HG02571 (cell line): ENCODE measurements around the gene CHMP1A.

Experiments used
- ATAC-seq: cut with Tn5 transposase; IDR thresholded peaks from one replicate; pipeline ENCODE4 v1.9.1; 2021; ENCODE audit warnings: mild to moderate bottlenecking, moderate library complexity; ENCODE audit not compliant: unreplicated experiment

Gene CHMP1A

GRCh38 chr16:89607937-89608740 is 49.4 kb downstream of the CHMP1A start:
- no peak for ATAC-seq

DNA sequence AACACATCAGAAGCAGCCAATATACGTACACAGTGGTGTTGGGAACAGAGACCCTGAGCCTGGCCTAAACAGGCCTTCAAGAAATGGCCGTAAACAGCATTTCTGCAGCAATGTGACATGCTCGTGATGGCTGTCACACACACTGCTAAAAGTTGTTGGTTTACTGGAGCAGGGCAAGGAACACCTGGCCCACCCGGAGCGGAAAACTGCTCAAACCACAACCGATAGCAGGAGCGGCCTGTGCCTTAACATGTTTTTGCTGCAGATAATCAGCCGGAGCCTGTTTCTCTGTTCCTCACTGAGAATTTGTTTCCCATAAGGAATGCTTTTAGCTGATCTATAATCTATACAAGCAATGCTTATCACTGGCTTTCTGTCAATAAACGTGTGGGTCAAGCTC is 50.1 kb downstream of the CHMP1A start:
- ATAC-seq = no peak

- no peak for ATAC-seq
These were observed 51.5 kb downstream of the CHMP1A start for GRCh38 chr16:89606006-89606405.

GRCh38 chr16:89605186-89605970 is 52.1 kb downstream of the CHMP1A start:
- ATAC-seq = no peak

DNA sequence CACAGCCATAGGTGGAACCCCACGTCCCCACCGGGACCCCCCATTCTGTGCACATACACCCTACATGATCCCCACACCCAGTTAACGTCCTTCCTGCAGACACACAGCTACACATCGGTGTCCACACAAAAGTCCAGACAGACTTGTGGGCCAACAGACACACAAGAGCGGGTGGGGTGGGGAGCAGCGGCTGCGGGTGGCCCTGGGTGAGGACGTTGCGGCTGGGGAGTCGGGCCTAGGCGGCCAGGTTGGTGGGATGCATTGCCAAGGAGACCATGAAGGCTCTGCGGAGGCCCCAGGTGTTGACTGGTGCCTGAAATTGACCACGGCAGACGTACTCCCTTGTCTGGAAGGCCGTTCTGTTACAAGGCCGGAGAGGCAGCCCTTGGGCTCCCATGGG is 52.7 kb downstream of the CHMP1A start:
- no peak for ATAC-seq

DNA sequence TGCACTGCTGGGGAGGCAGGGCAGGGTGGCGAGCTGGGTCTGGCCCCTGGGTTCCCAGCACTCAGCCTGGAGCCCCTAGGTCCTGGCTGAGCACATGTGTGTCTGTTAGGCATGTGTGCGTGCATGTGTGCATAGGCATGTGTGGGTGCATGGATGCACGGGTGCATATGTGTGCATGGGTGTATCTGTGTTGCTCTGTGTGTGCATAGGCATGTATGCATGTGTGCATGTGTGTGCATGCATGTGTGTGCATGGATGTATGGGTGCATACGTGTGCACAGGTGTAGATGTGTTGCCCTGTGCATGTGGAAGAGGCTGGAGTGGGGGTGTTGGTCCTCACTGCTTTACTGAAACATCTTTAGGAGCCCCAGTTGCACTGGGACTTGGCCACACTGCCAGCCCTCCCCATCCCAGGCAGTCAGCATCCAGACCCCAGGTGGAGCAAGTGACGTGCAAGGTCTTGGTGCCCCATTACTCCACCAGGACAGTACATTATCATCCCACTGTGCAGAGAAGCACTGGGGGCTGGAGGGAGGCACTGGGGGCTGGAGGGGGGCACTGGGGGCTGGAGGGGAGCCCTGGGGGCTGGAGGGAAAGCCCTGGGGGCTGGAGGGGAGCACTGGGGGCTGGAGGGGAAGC is 54.4 kb downstream of the CHMP1A start:
- ATAC-seq = no peak

GRCh38 chr16:89602273-89602951 is 55.1 kb downstream of the CHMP1A start:
- ATAC-seq = no peak

DNA sequence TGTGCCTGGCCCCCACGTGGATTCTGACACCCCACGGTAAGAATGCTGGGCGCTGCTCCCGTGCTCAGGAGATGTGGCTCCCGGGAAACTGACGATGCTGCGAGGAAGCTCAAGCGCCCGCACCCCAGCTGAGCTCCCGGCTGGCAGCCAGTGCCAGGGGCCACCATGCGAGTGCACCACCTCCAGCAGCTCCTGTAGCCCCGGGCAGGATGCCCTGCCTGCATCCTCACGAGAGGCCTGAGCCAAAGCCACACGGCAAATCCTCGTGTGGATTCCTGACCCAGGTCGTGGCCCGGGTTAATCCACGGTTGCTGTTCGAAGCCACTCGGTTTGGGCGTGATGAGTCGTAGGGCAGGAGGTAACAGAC is 55.6 kb downstream of the CHMP1A start:
- no peak for ATAC-seq

GRCh38 chr16:89600956-89601355 is 56.6 kb downstream of the CHMP1A start:
- no peak for ATAC-seq

DNA sequence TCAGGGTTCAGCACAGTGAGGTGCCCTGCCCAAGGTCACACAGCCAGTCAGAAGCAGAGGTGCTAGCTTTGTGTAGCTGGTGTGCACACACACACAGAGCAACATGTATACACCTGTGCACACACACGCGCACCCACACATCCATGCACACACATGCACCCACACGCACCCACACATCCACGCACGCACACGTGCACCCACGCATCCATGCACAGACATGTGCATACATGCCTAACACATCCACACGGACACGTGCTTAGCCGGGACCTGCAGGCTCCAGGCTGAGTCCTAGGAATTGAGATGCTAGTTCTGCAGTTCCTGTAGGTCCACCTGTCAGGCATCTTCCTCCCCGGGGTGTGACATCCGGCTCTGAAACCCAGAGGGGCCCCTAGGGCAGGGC is 57.1 kb downstream of the CHMP1A start:
- ATAC-seq = no peak

- no peak for ATAC-seq
These were observed 57.6 kb downstream of the CHMP1A start for GRCh38 chr16:89599902-89600301.

DNA sequence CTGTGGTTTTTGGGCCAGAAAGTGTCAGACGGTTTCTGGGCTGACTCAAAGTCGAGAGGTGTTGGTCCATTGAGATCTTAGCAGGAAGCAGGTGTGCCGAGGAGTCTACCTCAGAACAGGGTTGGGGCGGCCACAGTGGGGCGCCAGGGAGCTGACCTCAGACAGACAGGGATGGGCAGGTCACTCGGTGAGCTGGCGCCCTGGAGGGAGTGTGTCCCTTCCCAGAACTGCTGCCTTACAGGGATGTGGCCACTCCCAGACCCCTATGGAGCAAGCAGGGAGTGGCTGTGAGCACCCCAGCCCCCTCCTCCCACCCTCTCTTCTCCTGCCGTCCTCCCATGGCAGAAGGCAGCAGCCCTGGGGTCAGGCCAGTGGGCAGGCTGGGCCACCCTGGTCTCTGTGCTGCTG is 58.1 kb downstream of the CHMP1A start:
- no peak for ATAC-seq

- no peak for ATAC-seq
These were observed 59.3 kb downstream of the CHMP1A start for GRCh38 chr16:89598199-89598598.

GRCh38 chr16:89596957-89597649 is 60.4 kb downstream of the CHMP1A start:
- ATAC-seq = no peak

GRCh38 chr16:89596061-89596689 is 61.3 kb downstream of the CHMP1A start:
- no peak for ATAC-seq

DNA sequence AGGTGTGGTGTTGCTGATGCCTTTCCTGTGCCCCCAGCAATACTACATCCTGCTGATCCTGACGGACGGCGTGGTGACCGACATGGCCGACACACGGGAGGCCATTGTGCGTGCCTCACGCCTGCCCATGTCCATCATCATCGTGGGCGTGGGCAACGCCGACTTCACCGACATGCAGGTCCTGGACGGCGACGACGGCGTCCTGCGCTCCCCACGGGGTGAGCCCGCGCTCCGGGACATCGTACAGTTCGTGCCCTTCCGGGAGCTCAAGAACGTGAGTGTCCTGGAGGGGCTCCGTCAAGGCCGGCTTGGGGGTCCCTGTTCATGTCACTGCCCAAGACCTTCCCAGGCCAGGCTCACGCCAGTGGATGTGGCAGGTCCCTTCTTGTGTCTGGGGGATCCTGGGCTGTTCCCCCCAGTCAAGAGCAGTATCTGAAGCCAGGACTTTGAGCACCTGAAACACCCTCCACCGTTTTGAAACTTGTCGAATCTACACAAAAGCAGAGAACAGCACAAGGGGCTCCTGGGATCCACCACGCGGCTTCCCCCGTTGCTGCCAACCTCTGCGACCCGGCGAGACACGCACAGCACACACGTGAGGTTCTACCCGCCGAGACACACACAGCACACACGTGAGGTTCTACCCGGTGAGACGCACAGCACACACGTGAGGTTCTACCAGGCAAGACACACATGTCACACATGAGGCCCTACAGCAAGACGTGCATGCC is 62.0 kb downstream of the CHMP1A start:
- ATAC-seq = no peak
